H9 (cell line): ENCODE results near the gene CHST13. TPM values are rescaled to one million over a fixed set of nuclear protein-coding genes. Genes with fewer than 3 reads are reported as not detected.

Source experiments
- DNase-seq: peaks from one replicate; pipeline ENCODE4 v3.0.0-alpha.2; 2017
- H2AFZ ChIP-seq: one replicate; pipeline ENCODE4 v1.6.1; 2013; ENCODE audit warnings: mild to moderate bottlenecking, low read length, control low read depth, moderate library complexity
- H2AK5ac ChIP-seq: 2 replicates; pipeline ENCODE4 v1.6.1; 2013; ENCODE audit warnings: low read length, control low read depth, mixed read lengths; ENCODE audit not compliant: insufficient read length
- H2BK120ac ChIP-seq: one replicate; pipeline ENCODE4 v1.6.1; 2013; ENCODE audit warnings: low read depth, mild to moderate bottlenecking, low read length, control low read depth, inconsistent platforms; ENCODE audit not compliant: poor library complexity, severe bottlenecking
- H2BK12ac ChIP-seq: 2 replicates; pipeline ENCODE4 v1.6.1; 2013; ENCODE audit warnings: low read length, control low read depth, mixed read lengths, low read depth; ENCODE audit not compliant: insufficient read length
- H2BK15ac ChIP-seq: 2 replicates; pipeline ENCODE4 v1.6.1; 2013; ENCODE audit warnings: low read depth, low read length, control low read depth
- H2BK20ac ChIP-seq: one replicate; pipeline ENCODE4 v1.6.1; 2013; ENCODE audit warnings: low read depth, mild to moderate bottlenecking, low read length, control low read depth, inconsistent platforms; ENCODE audit not compliant: poor library complexity, severe bottlenecking
- H2BK5ac ChIP-seq: 2 replicates; pipeline ENCODE4 v1.6.1; 2013; ENCODE audit warnings: low read length, control low read depth, mixed read lengths; ENCODE audit not compliant: insufficient read length
- H3K14ac ChIP-seq: 2 replicates; pipeline ENCODE4 v1.6.1; 2013; ENCODE audit warnings: low read length, control low read depth; ENCODE audit not compliant: insufficient read depth
- H3K18ac ChIP-seq: 2 replicates; pipeline ENCODE4 v1.6.1; 2013; ENCODE audit warnings: low read depth, mild to moderate bottlenecking, mixed read lengths, low read length, control low read depth; ENCODE audit not compliant: insufficient read length
- H3K23ac ChIP-seq: 2 replicates; pipeline ENCODE4 v1.6.1; 2013; ENCODE audit warnings: low read length, control low read depth, mixed read lengths, low read depth; ENCODE audit not compliant: insufficient read length
- H3K23me2 ChIP-seq: 2 replicates; pipeline ENCODE4 v1.6.1; 2013; ENCODE audit warnings: low read depth, mild to moderate bottlenecking, mixed read lengths, low read length, control low read depth; ENCODE audit not compliant: insufficient read length, poor library complexity, severe bottlenecking
- H3K27ac ChIP-seq: 2 replicates; pipeline ENCODE4 v1.5.1; 2013; ENCODE audit warnings: low read length, control low read depth, mixed read lengths, low read depth; ENCODE audit not compliant: insufficient read length
- H3K27me3 ChIP-seq: 2 replicates; pipeline ENCODE4 v1.6.1; 2013; ENCODE audit warnings: low read length, control low read depth, inconsistent platforms; ENCODE audit not compliant: insufficient read depth
- H3K4ac ChIP-seq: 2 replicates; pipeline ENCODE4 v1.6.1; 2013; ENCODE audit warnings: low read depth, mild to moderate bottlenecking, control low read depth, inconsistent platforms, low read length, moderate library complexity
- H3K4me1 ChIP-seq: 2 replicates; pipeline ENCODE4 v1.6.1; 2013; ENCODE audit warnings: low read length, control low read depth, inconsistent platforms; ENCODE audit not compliant: insufficient read depth
- H3K4me2 ChIP-seq: 2 replicates; pipeline ENCODE4 v1.6.1; 2013; ENCODE audit warnings: low read length, control low read depth, mixed read lengths; ENCODE audit not compliant: insufficient read length, insufficient read depth
- H3K56ac ChIP-seq: 2 replicates; pipeline ENCODE4 v1.6.1; 2013; ENCODE audit warnings: low read depth, mild to moderate bottlenecking, mixed read lengths, low read length, control low read depth; ENCODE audit not compliant: insufficient read length
- H3K79me1 ChIP-seq: 2 replicates; pipeline ENCODE4 v1.6.1; 2013; ENCODE audit warnings: low read depth, mild to moderate bottlenecking, moderate library complexity, low read length, control low read depth, inconsistent platforms; ENCODE audit not compliant: insufficient read depth, poor library complexity, severe bottlenecking
- H3K79me2 ChIP-seq: 2 replicates; pipeline ENCODE4 v1.6.1; 2013; ENCODE audit warnings: low read length, control low read depth, inconsistent platforms; ENCODE audit not compliant: insufficient read depth
- H3K9ac ChIP-seq: 2 replicates; pipeline ENCODE4 v1.6.1; 2013; ENCODE audit warnings: low read length, control low read depth, mixed read lengths; ENCODE audit not compliant: insufficient read length; ENCODE audit errors: extremely low read depth
- H3K9me3 ChIP-seq: one replicate; pipeline ENCODE4 v1.6.1; 2013; ENCODE audit warnings: low read depth, low read length, inconsistent platforms; ENCODE audit not compliant: control insufficient read depth
- H3T11ph ChIP-seq: one replicate; pipeline ENCODE4 v1.6.1; 2013; ENCODE audit warnings: mild to moderate bottlenecking, low read length, control low read depth, inconsistent platforms
- H4K20me1 ChIP-seq: one replicate; pipeline ENCODE4 v1.6.1; 2013; ENCODE audit not compliant: control insufficient read depth, insufficient read length, insufficient read depth
- H4K5ac ChIP-seq: 2 replicates; pipeline ENCODE4 v1.6.1; 2013; ENCODE audit warnings: low read depth, mild to moderate bottlenecking, mixed read lengths, low read length, control low read depth; ENCODE audit not compliant: insufficient read length
- H4K8ac ChIP-seq: replicated peaks from 2 replicates; pipeline ENCODE4 v1.6.1; 2013; ENCODE audit warnings: low read length, control low read depth, mixed read lengths, low read depth; ENCODE audit not compliant: insufficient read length
- H4K91ac ChIP-seq: 2 replicates; pipeline ENCODE4 v1.6.1; 2013; ENCODE audit warnings: low read depth, mild to moderate bottlenecking, moderate library complexity, mixed read lengths, low read length, control low read depth; ENCODE audit not compliant: insufficient read length
- H3K27ac Mint-ChIP-seq, 3 experiments: 2 replicates in 2 of 3; 3 replicates in 1 of 3; pipeline ENCODE4 v1.8.0; 2020 to 2021; ENCODE audit warnings: mixed read lengths in 3 of 3, mild to moderate bottlenecking in 1 of 3, moderate library complexity in 1 of 3
- H3K27me3 Mint-ChIP-seq: 2 replicates; pipeline ENCODE4 v1.8.0; 2021; ENCODE audit warnings: low read depth, mild to moderate bottlenecking, moderate library complexity, mixed read lengths
- H3K36me3 Mint-ChIP-seq, 3 experiments: 2 replicates in 2 of 3; 3 replicates in 1 of 3; pipeline ENCODE4 v1.8.0; 2020 to 2021; ENCODE audit warnings: low read depth in 3 of 3, mixed read lengths in 3 of 3; ENCODE audit not compliant: insufficient read depth in 1 of 3
- H3K4me1 Mint-ChIP-seq, 2 experiments: 2 replicates each; pipeline ENCODE4 v1.8.0; 2020; ENCODE audit warnings: mixed read lengths in 2 of 2
- H3K4me3 Mint-ChIP-seq, 2 experiments: 2 replicates in 1 of 2; 3 replicates in 1 of 2; pipeline ENCODE4 v1.8.0; 2020 to 2021; ENCODE audit warnings: mild to moderate bottlenecking in 2 of 2, mixed read lengths in 2 of 2, moderate library complexity in 1 of 2
- H3K9me3 Mint-ChIP-seq, 2 experiments: 2 replicates in 1 of 2; 3 replicates in 1 of 2; pipeline ENCODE4 v1.8.0; 2020; ENCODE audit warnings: mild to moderate bottlenecking in 2 of 2, mixed read lengths in 2 of 2, moderate library complexity in 1 of 2
- CTCF ChIP-seq: fragments of 200-600 bp; sonication (generic); conservative IDR thresholded peaks from 3 replicates; pipeline ENCODE4 v1.8.0; 2021; ENCODE audit warnings: antibody characterized with exemption, mild to moderate bottlenecking
- WGBS: extraction: QIAGEN DNeasy Blood & Tissue Kit; methylation state at CpG from one replicate; pipeline ENCODE4 v1.1.7; 2013; ENCODE audit warnings: missing lambda C conversion rate, low lambda C conversion rate, mixed read lengths; ENCODE audit not compliant: insufficient read length; ENCODE audit errors: extremely low coverage; 5-methylcytosine and 5-hydroxymethylcytosine counted together
- total RNA-seq: library from RNA; stranded (reverse); gene quantifications from 2 replicates; pipeline ENCODE4 v1.2.1, GENCODE V29; 2021

The CHST13 gene
- total RNA-seq, 1 experiment from 2014 or later = 0.85 TPM

GRCh38 chr3:126521122-126521891 lies 2.6 kb upstream of the CHST13 start:
- Histone ChIP-seq H3K4me1 (no peaks in the 10 kb centered on the region), H3K79me1 (no peaks in the 10 kb centered on the region), H3K56ac (no peak overlapping the region), H3K27me3 (no peaks in the 10 kb centered on the region; the same call in 1 of the 2 replicates), H2BK20ac (no peak overlapping the region), H3K4me2 (no peak overlapping the region), H3K23ac (no peak overlapping the region), H4K20me1 (no peaks in the 10 kb centered on the region), H4K91ac (no peak overlapping the region), H2BK5ac (no peak overlapping the region), H3K18ac (no peak overlapping the region), H4K8ac (no peak overlapping the region), H3T11ph (no peak overlapping the region), H2BK120ac (no peak overlapping the region), H3K4ac (no peak overlapping the region), H2AK5ac (no peak overlapping the region), H3K14ac (no peak overlapping the region), H2BK12ac (no peak overlapping the region), H4K5ac (no peak overlapping the region), H2AFZ (no peak overlapping the region), H3K27ac (no peak overlapping the region), H3K9ac (no peak overlapping the region), H3K9me3 (no peaks in the 10 kb centered on the region), H2BK15ac (no peak overlapping the region), H3K79me2 (no peaks in the 10 kb centered on the region), H3K23me2 (no peaks in the 10 kb centered on the region)
- no peak for TF ChIP-seq CTCF
- no peak for DNase-seq
- no CpG with 5 or more reads among the region's 11 CpGs for WGBS
- Mint-ChIP-seq H3K27ac (no peak overlapping the region), H3K27me3 (peaks cover 39% of the 10 kb centered on the region), H3K4me1 (peaks cover 4 to 15% of the 10 kb centered on the region in 2 experiments; a peak in 2 of 4 replicates), H3K36me3 (no peaks in the 10 kb centered on the region), H3K9me3 (no peaks in the 10 kb centered on the region; a peak in 1 of 5 replicates), H3K4me3 (no peak overlapping the region)
